ENCODE data around the gene EBI3.

GRCh38 chr19:4185413-4186086, 43.8 kb upstream of the EBI3 start:
- no peak for TF ChIP-seq CTCF (IDR thresholded peaks at IDR 0.05)
- TF ChIP-seq EZH2 (IDR thresholded peaks at IDR 0.05) = no peak

All from neural progenitor cell (in vitro differentiated cells).